Lower leg skin (tissue), 4 donors: ENCODE measurements around the gene HNRNPA0. TPM values are rescaled to one million over a fixed set of nuclear protein-coding genes. Genes with fewer than 3 reads are reported as not detected.

ENCODE experiments used
- DNase-seq, 2 donors: peaks; one replicate each; pipeline ENCODE4 v3.0.0-alpha.2; 2019; ENCODE audit warnings: low spot score in 2 of 2
- H3K4me3 ChIP-seq: fragments of 200-600 bp; sonication (generic); 2 replicates; pipeline ENCODE4 v1.5.1; 2017; ENCODE audit warnings: mild to moderate bottlenecking, low read depth; ENCODE audit not compliant: poor library complexity, severe bottlenecking
- CTCF ChIP-seq, 3 donors: fragments of 450-650 bp; IDR thresholded peaks; one replicate each; pipeline ENCODE4 v1.5.1; 2016; ENCODE audit warnings: antibody characterized with exemption in 3 of 3, mild to moderate bottlenecking in 3 of 3, moderate library complexity in 2 of 3
- POLR2A ChIP-seq, 2 donors: fragments of 450-650 bp; IDR thresholded peaks; one replicate each; pipeline ENCODE4 v1.6.1; 2016 to 2017; ENCODE audit warnings: antibody characterized with exemption in 2 of 2, mild to moderate bottlenecking in 1 of 2, moderate library complexity in 1 of 2
- WGBS, 2 donors: methylation state at CpG; one replicate each; pipeline ENCODE4 v1.1.5; 2018; 5-methylcytosine and 5-hydroxymethylcytosine counted together
- intact Hi-C: fragments of 100-400 bp; cut with DNase I; formaldehyde crosslinking; loops from one replicate; pipeline ENCODE4 v1.15.0; 2023; ENCODE audit warnings: low total_unique reads
- total RNA-seq, 4 donors: library from RNA; depleted of rRNA; stranded (reverse); fragments of >200 nt; gene quantifications; one replicate each; pipeline ENCODE4 v1.1.0, GENCODE V29; 2016

HNRNPA0 gene
- total RNA-seq, 4 donors from 2014 or later: 6.9 to 11.5 (median 9.3) TPM

- TF ChIP-seq CTCF (IDR thresholded peaks at IDR 0.05) (no peak), POLR2A (IDR thresholded peaks at IDR 0.05) (no peak)
- DNase-seq: no peak
- WGBS, 2 donors: 85 to 90% methylated on average over 2 of the region's 2 CpGs
- no peak overlapping the region for H3K4me3 ChIP-seq
- intact Hi-C loops: no loop called here
These were observed 47.3 kb downstream of the HNRNPA0 start for GRCh38 chr5:137706841-137707240.

GRCh38 chr5:137705106-137705505, 49.1 kb downstream of the HNRNPA0 start:
- TF ChIP-seq CTCF (IDR thresholded peaks at IDR 0.05) (no peak), POLR2A (IDR thresholded peaks at IDR 0.05) (no peak)
- no peak overlapping the region for H3K4me3 ChIP-seq
- no peak for DNase-seq

GRCh38 chr5:137703565-137703964, 50.6 kb downstream of the HNRNPA0 start:
- H3K4me3 ChIP-seq: no peak overlapping the region
- no peak for DNase-seq
- no peak for TF ChIP-seq POLR2A (IDR thresholded peaks at IDR 0.05)
- TF ChIP-seq CTCF (IDR thresholded peaks at IDR 0.05): no peak

More at GRCh38 chr5:137705106-137705505, 49.1 kb downstream of the HNRNPA0 start:
- intact Hi-C loops: no loop called here

GRCh38 chr5:137700282-137700680, 53.9 kb downstream of the HNRNPA0 start:
- no peak overlapping the region for H3K4me3 ChIP-seq
- TF ChIP-seq POLR2A (IDR thresholded peaks at IDR 0.05): no peak
- no peak for TF ChIP-seq CTCF (IDR thresholded peaks at IDR 0.05)
- WGBS, 2 donors: 75 to 77% methylated on average over 3 of the region's 3 CpGs
- no peak for DNase-seq
- intact Hi-C loops: no loop called here

More at GRCh38 chr5:137703565-137703964, 50.6 kb downstream of the HNRNPA0 start:
- WGBS, 2 donors: 92 to 95% methylated on average over 5 of the region's 5 CpGs
- intact Hi-C loops: no loop called here

- 48 to 55% methylated on average over 9 of the region's 9 CpGs for WGBS, 2 donors
- no peak for TF ChIP-seq CTCF (IDR thresholded peaks at IDR 0.05)
- TF ChIP-seq POLR2A (IDR thresholded peaks at IDR 0.05): no peak
- no peak for DNase-seq
- no peak overlapping the region for H3K4me3 ChIP-seq
- intact Hi-C loops: no loop called here
These were observed 54.6 kb downstream of the HNRNPA0 start for GRCh38 chr5:137699336-137700281.
